HCT116 (cell line): ENCODE data around the gene SLC24A5. TPM values are rescaled to one million over a fixed set of nuclear protein-coding genes. Genes with fewer than 3 reads are reported as not detected.

Experiments
- ATAC-seq: fragments of 200-7000 bp; cut with Tn5 transposase; 2 replicates; pipeline ENCODE4 v1.9.1; 2020; ENCODE audit warnings: mild to moderate bottlenecking, moderate library complexity
- BruUV-seq: library from RNA; stranded (reverse); fragments of 400-500 nt; replicated peaks from 2 replicates; lab custom pipeline; 2021; lab: Mats Ljungman, UMichigan
- CTCF ChIA-PET: fragments of 300-600 bp; sonication (Branson Sonifier 250); formaldehyde crosslinking; loops from one replicate; lab custom pipeline; 2021; ENCODE audit warnings: antibody characterized with exemption; lab: Charles Lee
- POLR2A ChIA-PET: fragments of 300-600, 350-600 bp; sonication (Branson Sonifier 250); formaldehyde crosslinking; loops from one replicate; lab custom pipeline; 2021; ENCODE audit warnings: antibody characterized with exemption; lab: Charles Lee
- RAD21 ChIA-PET, 2 experiments: fragments of 300-600 bp; sonication (Branson Sonifier 250); formaldehyde crosslinking; loops; one replicate each; lab custom pipeline; 2023; ENCODE audit warnings: low total read pairs in 2 of 2; ENCODE audit not compliant: uncharacterized antibody in 2 of 2, unreplicated experiment in 2 of 2, low non-redundant PET in 1 of 2; lab: Charles Lee
- DNase-seq: peaks from one replicate; pipeline ENCODE4 v3.0.0-alpha.2; 2010; ENCODE audit warnings: low read depth, low spot score
- H2AFZ ChIP-seq: fragments of 200-600 bp; shearing (Covaris generic), sonication (generic); 2 replicates; pipeline ENCODE4 v1.6.1; 2017; ENCODE audit warnings: low read depth, mixed run types, mixed read lengths, antibody characterized with exemption, low read length; ENCODE audit not compliant: poor library complexity, severe bottlenecking
- H3K27ac ChIP-seq: 2 replicates; pipeline ENCODE4 v1.5.1; 2012; ENCODE audit warnings: low read depth, low read length
- H3K27me3 ChIP-seq: fragments of 200-600 bp; sonication (generic); 2 replicates; pipeline ENCODE4 v1.6.1; 2016; ENCODE audit warnings: mixed run types, low read length, mixed read lengths; ENCODE audit not compliant: insufficient read depth
- H3K36me3 ChIP-seq, 2 experiments: fragments of 200-500 bp in 1 of 2; fragments of 200-600 bp in 1 of 2; sonication (Bioruptor generic) in 1 of 2; sonication (generic) in 1 of 2; 2 replicates each; pipeline versions ENCODE4 v1.5.1 to v1.6.1; 2014 to 2016; ENCODE audit warnings: low read length in 2 of 2, inconsistent platforms in 1 of 2, mixed read lengths in 1 of 2, mixed run types in 1 of 2; ENCODE audit not compliant: insufficient read depth in 2 of 2, control insufficient read depth in 1 of 2
- H3K4me1 ChIP-seq, 2 experiments: fragments of 200-600 bp in 1 of 2; sonication (generic) in 1 of 2; 2 replicates each; pipeline versions ENCODE4 v1.5.1 to v1.6.1; 2012 to 2017; ENCODE audit warnings: low read length in 2 of 2, inconsistent platforms in 1 of 2, mild to moderate bottlenecking in 1 of 2, mixed read lengths in 1 of 2, mixed run types in 1 of 2, moderate library complexity in 1 of 2; ENCODE audit not compliant: insufficient read depth in 2 of 2, control insufficient read depth in 1 of 2
- H3K4me2 ChIP-seq: fragments of 200-600 bp; sonication (generic); 2 replicates; pipeline ENCODE4 v1.6.1; 2017; ENCODE audit warnings: mixed run types, low read length, mixed read lengths
- H3K4me3 ChIP-seq, 2 experiments: fragments of 200-600 bp in 1 of 2; sonication (generic) in 1 of 2; replicated peaks in 1 of 2; 2 replicates each; pipeline ENCODE4 v1.5.1; 2011 to 2016; ENCODE audit warnings: low read length in 2 of 2, control low read depth in 1 of 2, low read depth in 1 of 2, mild to moderate bottlenecking in 1 of 2, mixed read lengths in 1 of 2, mixed run types in 1 of 2
- H3K79me2 ChIP-seq: fragments of 200-600 bp; sonication (generic); 2 replicates; pipeline ENCODE4 v1.6.1; 2017; ENCODE audit warnings: mild to moderate bottlenecking, mixed run types, low read length, moderate library complexity, mixed read lengths; ENCODE audit not compliant: insufficient read depth
- H3K9ac ChIP-seq: fragments of 200-600 bp; sonication (generic); 2 replicates; pipeline ENCODE4 v1.6.1; 2016; ENCODE audit warnings: low read length, mixed read lengths
- H3K9me2 ChIP-seq: fragments of 200-600 bp; sonication (generic), shearing (Covaris generic); 2 replicates; pipeline ENCODE4 v1.6.1; 2017; ENCODE audit warnings: mixed run types, mild to moderate bottlenecking, moderate library complexity; ENCODE audit not compliant: insufficient read depth
- H3K9me3 ChIP-seq, 2 experiments: fragments of 200-500 bp in 1 of 2; fragments of 200-600 bp in 1 of 2; sonication (Bioruptor generic) in 1 of 2; sonication (generic) in 1 of 2; 2 replicates each; pipeline ENCODE4 v1.6.1; 2014 to 2017; ENCODE audit warnings: low read length in 2 of 2, mixed read lengths in 2 of 2, inconsistent platforms in 1 of 2, low read depth in 1 of 2, mild to moderate bottlenecking in 1 of 2, mixed run types in 1 of 2, moderate library complexity in 1 of 2; ENCODE audit not compliant: control insufficient read depth in 1 of 2, insufficient read depth in 1 of 2
- H4K20me1 ChIP-seq: fragments of 200-600 bp; sonication (generic), shearing (Covaris generic); 2 replicates; pipeline ENCODE4 v1.6.1; 2017; ENCODE audit warnings: mixed run types, mild to moderate bottlenecking, moderate library complexity; ENCODE audit not compliant: insufficient read depth
- CBX3 ChIP-seq: IDR thresholded peaks from 2 replicates; pipeline ENCODE4 v1.6.1; 2012; ENCODE audit warnings: low read depth
- CEBPB ChIP-seq: IDR thresholded peaks from 2 replicates; pipeline ENCODE4 v1.6.1; 2012; ENCODE audit warnings: low read depth
- EGR1 ChIP-seq: IDR thresholded peaks from 2 replicates; pipeline ENCODE4 v1.6.1; 2012; ENCODE audit warnings: low read depth
- ELF1 ChIP-seq: IDR thresholded peaks from 2 replicates; pipeline ENCODE4 v1.6.1; 2012; ENCODE audit warnings: low read depth, borderline replicate concordance
- MAX ChIP-seq: IDR thresholded peaks from 2 replicates; pipeline ENCODE4 v1.6.1; 2012
- POLR2A ChIP-seq: IDR thresholded peaks from 2 replicates; pipeline ENCODE4 v1.7.0; 2011; ENCODE audit warnings: borderline replicate concordance; ENCODE audit not compliant: insufficient read depth, insufficient read length; ENCODE audit errors: extremely low read depth
- REST ChIP-seq: IDR thresholded peaks from 2 replicates; pipeline ENCODE4 v1.6.1; 2012; ENCODE audit warnings: low read depth
- SRF ChIP-seq: IDR thresholded peaks from 2 replicates; pipeline ENCODE4 v1.6.1; 2012; ENCODE audit warnings: low read depth
- YY1 ChIP-seq: IDR thresholded peaks from 2 replicates; pipeline ENCODE4 v1.6.1; 2011; ENCODE audit warnings: low read length, low read depth, moderate library complexity, mild to moderate bottlenecking; ENCODE audit not compliant: insufficient replicate concordance; ENCODE audit errors: extremely low read depth
- ZBTB33 ChIP-seq: IDR thresholded peaks from 2 replicates; pipeline ENCODE4 v1.6.1; 2011; ENCODE audit warnings: mild to moderate bottlenecking, low read length, moderate library complexity; ENCODE audit not compliant: insufficient replicate concordance; ENCODE audit errors: extremely low read depth
- ZFX ChIP-seq: fragments of 450-650 bp; IDR thresholded peaks from 2 replicates; pipeline ENCODE4 v1.6.1; 2017
- ZNF274 ChIP-seq: fragments of 200-500 bp; sonication (Bioruptor generic); IDR thresholded peaks from 2 replicates; pipeline ENCODE4 v1.6.1; 2014; ENCODE audit warnings: mild to moderate bottlenecking, low read depth, low read length, inconsistent platforms
- intact Hi-C: fragments of 100-400 bp; cut with micrococcal nuclease; formaldehyde crosslinking; loops from 2 replicates; pipeline ENCODE4 v1.10.0; 2022
- total RNA-seq: library from RNA; stranded (reverse); gene quantifications from one replicate; pipeline ENCODE4 v1.2.1, GENCODE V29; 2021; ENCODE audit not compliant: unreplicated experiment

Gene SLC24A5
- total RNA-seq, 1 experiment from 2014 or later: not detected

- intact Hi-C loops: no loop called here
- Histone ChIP-seq H3K9ac (no peak overlapping the region), H3K4me2 (no peak overlapping the region), H3K4me1 (no peaks in the 10 kb centered on the region), H3K9me2 (no peaks in the 10 kb centered on the region), H4K20me1 (no peaks in the 10 kb centered on the region), H3K79me2 (no peaks in the 10 kb centered on the region), H3K27ac (no peak overlapping the region), H2AFZ (no peak overlapping the region), H3K36me3 (no peaks in the 10 kb centered on the region), H3K27me3 (no peaks in the 10 kb centered on the region), H3K4me3 (no peak overlapping the region), H3K9me3 (no peaks in the 10 kb centered on the region)
- no peak for ATAC-seq
- BruUV-seq: no TSS peak
- no peak for DNase-seq
- ChIA-PET RAD21 (no interaction called here), POLR2A (no interaction called here), CTCF (no interaction called here)
- TF ChIP-seq MAX: no peak
- TF ChIP-seq CBX3: no peak
- TF ChIP-seq EGR1: no peak
- TF ChIP-seq SRF: no peak
- no peak for TF ChIP-seq ZFX
- no peak for TF ChIP-seq CEBPB
- TF ChIP-seq REST: no peak
- TF ChIP-seq ELF1: no peak
- TF ChIP-seq ZNF274: no peak
- no peak for TF ChIP-seq POLR2A
- no peak for TF ChIP-seq YY1
- no peak for TF ChIP-seq ZBTB33
Measured at GRCh38 chr15:48182749-48183148, 62.0 kb downstream of the SLC24A5 start.
